B cell (primary cell): Measurements from ENCODE around the gene ARHGAP42. TPM values are rescaled to one million over a fixed set of nuclear protein-coding genes. Genes with fewer than 3 reads are reported as not detected.

Source experiments
- ATAC-seq: fragments of 200-7000 bp; cut with Tn5 transposase; one replicate; pipeline ENCODE4 v1.10.0; 2021; ENCODE audit warnings: low read depth, mild to moderate bottlenecking, moderate number of reproducible peaks, moderate library complexity
- CTCF ChIA-PET: fragments of 350-600 bp; sonication (Branson Sonifier 250); formaldehyde crosslinking; loops from one replicate; lab custom pipeline; 2021; ENCODE audit warnings: antibody characterized with exemption, inconsistent platforms; lab: Charles Lee
- POLR2A ChIA-PET: fragments of 350-600 bp; sonication (Branson Sonifier 250); formaldehyde crosslinking; loops from one replicate; lab custom pipeline; 2021; ENCODE audit warnings: antibody characterized with exemption; lab: Charles Lee
- DNase-seq: peaks from one replicate; pipeline ENCODE4 v3.0.0; 2013
- H2AFZ ChIP-seq: 2 replicates; pipeline ENCODE4 v1.6.1; 2012; ENCODE audit warnings: mild to moderate bottlenecking, low read depth, low read length; ENCODE audit not compliant: insufficient read depth, poor library complexity, severe bottlenecking
- H3K27ac ChIP-seq, 2 donors: 1 replicate in 1 of 2; 2 replicates in 1 of 2; pipeline ENCODE4 v1.5.1; 2012 to 2013; ENCODE audit warnings: low read length in 2 of 2, mild to moderate bottlenecking in 2 of 2, moderate library complexity in 1 of 2
- H3K27me3 ChIP-seq, 4 experiments: fragments of 200-600 bp in 1 of 4; sonication (generic) in 1 of 4; replicated peaks in 1 of 4; 1 replicate in 2 of 4; 2 replicates in 2 of 4; pipeline versions ENCODE4 v1.6.1 to v1.7.0; 2013 to 2016; ENCODE audit warnings: low read length in 3 of 4, mild to moderate bottlenecking in 2 of 4, mixed read lengths in 1 of 4, moderate library complexity in 1 of 4; ENCODE audit not compliant: insufficient read depth in 4 of 4, control insufficient read depth in 3 of 4; ENCODE audit errors: control extremely low read depth in 1 of 4
- H3K36me3 ChIP-seq, 2 experiments: replicated peaks in 1 of 2; 1 replicate in 1 of 2; 2 replicates in 1 of 2; pipeline versions ENCODE4 v1.6.1 to v1.7.1; 2013; ENCODE audit warnings: low read length in 1 of 2; ENCODE audit not compliant: insufficient read depth in 2 of 2, control insufficient read depth in 1 of 2; ENCODE audit errors: control extremely low read depth in 1 of 2, extremely low read depth in 1 of 2
- H3K4me1 ChIP-seq, 2 donors: fragments of 200-600 bp in 1 of 2; sonication (generic) in 1 of 2; 1 replicate in 1 of 2; 2 replicates in 1 of 2; pipeline versions ENCODE4 v1.5.1 to v1.6.1; 2013 to 2017; ENCODE audit warnings: low read length in 2 of 2; ENCODE audit not compliant: control insufficient read depth in 2 of 2, insufficient read depth in 2 of 2
- H3K4me2 ChIP-seq: replicated peaks from 2 replicates; pipeline ENCODE3; 2012; ENCODE audit warnings: mild to moderate bottlenecking, low read depth, low read length; ENCODE audit not compliant: poor library complexity, severe bottlenecking
- H3K4me3 ChIP-seq, 5 experiments: fragments of 200-600 bp in 1 of 5; sonication (generic) in 1 of 5; 1 replicate in 3 of 5; 2 replicates in 2 of 5; pipeline versions ENCODE4 v1.5.1 to v1.7.0; 2011 to 2016; ENCODE audit warnings: low read length in 4 of 5, mild to moderate bottlenecking in 4 of 5, low read depth in 2 of 5, control low read depth in 1 of 5, moderate library complexity in 1 of 5; ENCODE audit not compliant: insufficient read depth in 1 of 5; ENCODE audit errors: control extremely low read depth in 1 of 5, extremely low read depth in 1 of 5
- H3K79me2 ChIP-seq: fragments of 200-600 bp; sonication (generic); one replicate; pipeline ENCODE4 v1.6.0; 2016; ENCODE audit warnings: low read length; ENCODE audit not compliant: control insufficient read depth, insufficient read depth
- H3K9ac ChIP-seq: fragments of 200-600 bp; sonication (generic); 2 replicates; pipeline ENCODE4 v1.6.1; 2017; ENCODE audit warnings: mild to moderate bottlenecking, low read length, moderate library complexity
- H3K9me3 ChIP-seq, 3 donors: one replicate each; pipeline versions ENCODE4 v1.6.1 to v1.7.1; 2013; ENCODE audit warnings: low read length in 2 of 3; ENCODE audit not compliant: control insufficient read depth in 2 of 3, insufficient read depth in 1 of 3; ENCODE audit errors: control extremely low read depth in 1 of 3
- H4K20me1 ChIP-seq: 2 replicates; pipeline ENCODE4 v1.6.0; 2012; ENCODE audit warnings: mild to moderate bottlenecking, low read length; ENCODE audit not compliant: insufficient read depth, control insufficient read depth, poor library complexity, severe bottlenecking
- H3K27ac Mint-ChIP-seq: one replicate; pipeline ENCODE4 v1.8.0; 2021; ENCODE audit warnings: mixed read lengths
- H3K27me3 Mint-ChIP-seq: one replicate; pipeline ENCODE4 v1.8.0; 2021; ENCODE audit warnings: mixed read lengths
- H3K4me1 Mint-ChIP-seq: one replicate; pipeline ENCODE4 v1.8.0; 2021; ENCODE audit warnings: mixed read lengths
- H3K4me3 Mint-ChIP-seq: one replicate; pipeline ENCODE4 v1.8.0; 2021; ENCODE audit warnings: mixed read lengths
- H3K9me3 Mint-ChIP-seq: one replicate; pipeline ENCODE4 v1.8.0; 2022; ENCODE audit warnings: mixed read lengths; ENCODE audit not compliant: insufficient read depth
- CTCF ChIP-seq: fragments of 200-600 bp; IDR thresholded peaks from one replicate; pipeline ENCODE4 v1.8.0; 2022; ENCODE audit warnings: antibody characterized with exemption, mild to moderate bottlenecking
- EZH2 ChIP-seq: IDR thresholded peaks from 2 replicates; pipeline ENCODE4 v1.6.1; 2012; ENCODE audit warnings: borderline replicate concordance, low read depth, mild to moderate bottlenecking, moderate library complexity, low read length; ENCODE audit not compliant: insufficient read depth, poor library complexity, severe bottlenecking
- WGBS: methylation state at CpG from one replicate; pipeline ENCODE4 v1.1.5; 2013; ENCODE audit warnings: missing lambda C conversion rate; ENCODE audit not compliant: insufficient coverage; 5-methylcytosine and 5-hydroxymethylcytosine counted together
- intact Hi-C: fragments of 100-400 bp; cut with micrococcal nuclease; formaldehyde crosslinking; loops from one replicate; pipeline ENCODE4 v1.10.0; 2022
- polyA plus RNA-seq: library from polyadenylated mRNA; depleted of rRNA; stranded (reverse); fragments of >200 nt; gene quantifications from 2 replicates; pipeline ENCODE4 v1.2.3, GENCODE V29; 2012
- total RNA-seq, 2 donors: library from RNA; stranded (reverse); fragments of 120-200 nt in 1 of 2; gene quantifications; 1 replicate in 1 of 2; 2 replicates in 1 of 2; pipeline versions ENCODE4 v1.2.3 to v1.2.4, GENCODE V29; 2013 to 2022

ARHGAP42 gene
- total and polyA plus RNA-seq, 2 donors (not counting 1 experiment from before 2014, with no cell fraction given): 3.8 to 4.9 TPM

GRCh38 chr11:100709233-100709957 is 22.3 kb downstream of the ARHGAP42 start:
- H3K79me2 ChIP-seq: peaks cover 12% of the 10 kb centered on the region
- no peak overlapping the region for H3K4me2 ChIP-seq
- no peak overlapping the region for H3K4me3 ChIP-seq
- H3K36me3 ChIP-seq: no peaks in the 10 kb centered on the region
- H3K9me3 ChIP-seq: no peaks in the 10 kb centered on the region
- no CpG with 5 or more reads among the region's 3 CpGs for WGBS
- H3K27ac ChIP-seq: no peak overlapping the region
- Mint-ChIP-seq H3K27ac (no peak overlapping the region), H3K9me3 (no peaks in the 10 kb centered on the region), H3K4me1 (peaks cover 20% of the 10 kb centered on the region), H3K4me3 (no peak overlapping the region), H3K27me3 (no peaks in the 10 kb centered on the region)
- no peak overlapping the region for H2AFZ ChIP-seq
- H3K9ac ChIP-seq: no peak overlapping the region
- H3K4me1 ChIP-seq: peaks cover 7 to 13% of the 10 kb centered on the region in 2 donors
- ATAC-seq (no peak), DNase-seq (no peak)
- intact Hi-C loops: no loop called here
- TF ChIP-seq CTCF: no peak
- no peak for TF ChIP-seq EZH2
- no peaks in the 10 kb centered on the region for H3K27me3 ChIP-seq
- CTCF ChIA-PET: interaction anchor here (1.1 kb wide), 2 partner anchors 20 to 22 kb away, joined by 3 to 5 read pairs; partner anchors contain the start of gene ARHGAP42
- POLR2A ChIA-PET: no interaction called here
- no peaks in the 10 kb centered on the region for H4K20me1 ChIP-seq

- Mint-ChIP-seq H3K4me1 (peaks cover 12% of the 10 kb centered on the region), H3K27me3 (no peaks in the 10 kb centered on the region), H3K4me3 (no peak overlapping the region), H3K27ac (no peak overlapping the region), H3K9me3 (no peaks in the 10 kb centered on the region)
- Histone ChIP-seq H3K4me3 (no peak overlapping the region), H4K20me1 (no peaks in the 10 kb centered on the region), H3K4me1 (no peaks in the 10 kb centered on the region), H3K27ac (no peak overlapping the region), H3K79me2 (peaks cover 12% of the 10 kb centered on the region), H3K9ac (no peak overlapping the region), H2AFZ (no peak overlapping the region), H3K36me3 (no peaks in the 10 kb centered on the region), H3K9me3 (no peaks in the 10 kb centered on the region), H3K4me2 (no peak overlapping the region), H3K27me3 (no peaks in the 10 kb centered on the region)
- ATAC-seq (no peak), DNase-seq (no peak)
- no CpG with 5 or more reads among the region's 3 CpGs for WGBS
- intact Hi-C loops: no loop called here
- no peak for TF ChIP-seq EZH2
- TF ChIP-seq CTCF: no peak
- CTCF ChIA-PET: no interaction called here
- POLR2A ChIA-PET: no interaction called here
Observed at GRCh38 chr11:100711984-100712383, 24.9 kb downstream of the ARHGAP42 start.
